GM19463 (cell line): ENCODE results near the gene ACVR2A.
A peak's percentile ranks its signal among the peaks of the same experiment; 100 is the strongest.

ENCODE experiments used
- ATAC-seq: cut with Tn5 transposase; IDR thresholded peaks from one replicate; pipeline ENCODE4 v1.9.1; 2021; ENCODE audit warnings: mild to moderate bottlenecking, moderate library complexity; ENCODE audit not compliant: unreplicated experiment

The ACVR2A gene

DNA sequence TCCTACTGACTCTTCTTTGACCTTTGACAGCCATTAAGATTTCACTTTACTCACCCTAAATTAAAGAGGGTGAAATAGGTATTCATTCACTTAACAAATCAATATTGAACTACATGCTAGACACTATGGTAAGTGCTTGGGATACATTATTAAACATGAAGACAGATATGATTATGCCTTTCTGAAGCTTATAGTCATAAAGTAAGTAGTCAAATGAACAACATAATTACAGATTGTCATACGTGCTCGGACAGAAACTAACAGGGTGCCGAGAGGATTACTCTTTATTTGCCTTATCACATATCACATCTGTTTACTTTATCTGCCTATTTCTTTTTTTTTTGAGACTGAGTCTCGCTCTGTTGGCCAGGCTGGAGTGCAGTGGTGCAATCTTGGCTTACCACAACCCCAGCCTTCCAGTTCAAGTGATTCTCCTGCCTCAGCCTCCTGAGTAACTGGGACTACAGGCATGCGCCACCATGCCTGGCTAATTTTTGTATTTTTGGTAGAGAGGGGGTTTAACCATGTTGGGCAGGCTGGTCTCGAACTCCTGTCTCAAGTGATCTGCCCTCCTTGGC lies 9.8 kb downstream of the ACVR2A start:
- ATAC-seq: no peak

DNA sequence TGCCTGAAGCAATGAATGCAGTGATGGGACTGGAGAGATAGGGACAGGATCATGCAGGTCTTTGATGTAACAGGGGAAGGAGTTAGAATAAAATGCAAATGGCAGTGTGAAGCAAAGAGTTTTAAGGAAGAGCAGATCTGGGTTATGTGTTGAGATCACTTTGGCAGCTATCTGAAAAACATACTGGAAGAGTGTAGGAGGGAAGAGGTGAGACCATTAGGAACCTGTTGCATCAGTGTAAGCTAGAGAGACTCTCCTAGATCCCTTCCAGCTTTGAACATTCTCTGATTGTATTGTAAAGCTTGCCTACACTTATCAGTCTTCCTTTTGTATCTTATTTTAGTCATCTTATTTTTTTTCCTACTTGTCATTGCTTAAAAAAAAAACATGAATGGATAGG lies 10.5 kb downstream of the ACVR2A start:
- no peak for ATAC-seq

DNA sequence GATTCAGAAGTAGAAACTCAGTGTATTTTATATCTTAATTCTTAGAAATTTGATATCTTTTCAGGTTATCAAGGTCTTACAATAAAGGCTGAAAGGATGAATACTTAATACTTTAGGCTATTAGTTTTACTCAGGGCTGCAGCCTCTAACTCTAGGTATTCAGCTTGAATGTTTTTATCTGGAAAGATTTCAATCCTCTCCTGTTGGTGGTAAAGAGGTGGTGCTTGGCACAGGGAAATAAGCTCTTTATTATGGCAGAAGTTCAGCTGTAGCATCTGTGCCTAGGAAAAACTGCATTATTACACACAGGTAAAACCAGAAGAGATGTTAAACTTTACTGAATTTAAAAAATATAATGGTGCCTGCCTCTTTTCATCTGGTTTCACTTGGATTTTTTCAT lies 11.1 kb downstream of the ACVR2A start:
- ATAC-seq: no peak

DNA sequence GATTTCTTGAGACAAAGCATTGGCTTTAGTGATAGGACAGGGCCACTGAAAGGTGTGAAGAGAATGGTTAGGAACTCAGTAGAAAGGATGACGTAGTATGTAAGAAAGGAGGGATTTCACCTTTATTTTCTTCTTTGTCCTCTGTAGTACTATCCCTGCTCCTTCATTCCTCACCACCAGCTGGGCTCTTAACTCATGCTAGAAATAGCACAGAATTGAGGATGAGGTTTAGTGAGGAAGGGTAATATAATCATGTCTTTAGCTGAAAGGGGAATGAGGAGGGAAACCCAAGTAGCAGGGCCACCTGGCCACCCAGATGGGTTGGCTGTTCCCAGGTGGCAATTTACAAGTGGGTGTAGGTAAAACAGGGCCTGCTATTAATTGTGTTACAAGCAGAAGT lies 15.2 kb downstream of the ACVR2A start:
- no peak for ATAC-seq

DNA sequence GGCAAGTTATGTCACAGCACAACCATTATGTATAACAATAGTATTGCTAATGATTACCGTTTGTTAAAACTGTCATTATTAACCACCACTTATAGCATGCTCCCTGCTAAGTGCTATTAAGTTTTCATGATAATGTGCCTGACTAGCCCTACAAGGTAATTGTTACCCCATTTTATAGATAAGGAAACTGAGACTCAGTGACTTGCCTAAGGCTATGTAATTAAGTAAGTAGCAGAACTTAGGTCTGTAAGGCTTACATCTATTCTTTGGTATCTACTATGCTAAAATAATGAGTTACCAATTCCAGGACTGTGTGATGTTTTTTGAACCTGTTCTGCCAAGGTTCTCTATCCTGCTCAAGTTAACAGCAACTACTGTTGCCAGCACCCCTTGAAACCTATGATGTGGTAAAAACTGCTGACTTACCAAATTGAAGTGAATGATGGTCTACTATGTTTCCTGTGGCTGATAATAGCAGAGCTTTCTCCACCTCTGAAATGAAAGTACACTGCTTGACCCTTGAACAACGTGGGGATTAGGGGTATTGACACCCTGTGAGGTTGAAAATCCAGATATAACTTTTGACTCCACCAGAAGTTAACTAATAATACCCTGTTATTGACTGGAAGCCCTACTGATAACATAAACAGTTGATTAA lies 18.2 kb downstream of the ACVR2A start:
- no peak for ATAC-seq

DNA sequence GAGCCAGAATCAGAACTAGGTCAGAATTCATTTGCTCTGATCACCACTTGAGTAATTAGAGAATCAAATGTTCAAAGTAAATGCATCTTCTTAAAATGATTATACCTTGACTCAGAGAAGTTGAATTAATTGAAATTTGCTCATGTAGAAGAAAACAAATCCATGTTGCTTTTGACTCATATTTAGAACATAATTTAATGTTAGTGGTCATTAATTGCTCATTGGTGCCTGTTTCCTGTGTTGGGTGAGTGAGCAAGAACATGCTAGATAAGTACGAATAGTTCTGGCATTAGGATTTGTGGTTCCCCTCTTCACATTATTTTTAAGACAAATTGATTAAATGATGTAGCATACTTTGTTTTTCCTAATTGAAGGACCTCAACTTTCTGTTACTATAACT lies 19.0 kb downstream of the ACVR2A start:
- ATAC-seq: no peak

DNA sequence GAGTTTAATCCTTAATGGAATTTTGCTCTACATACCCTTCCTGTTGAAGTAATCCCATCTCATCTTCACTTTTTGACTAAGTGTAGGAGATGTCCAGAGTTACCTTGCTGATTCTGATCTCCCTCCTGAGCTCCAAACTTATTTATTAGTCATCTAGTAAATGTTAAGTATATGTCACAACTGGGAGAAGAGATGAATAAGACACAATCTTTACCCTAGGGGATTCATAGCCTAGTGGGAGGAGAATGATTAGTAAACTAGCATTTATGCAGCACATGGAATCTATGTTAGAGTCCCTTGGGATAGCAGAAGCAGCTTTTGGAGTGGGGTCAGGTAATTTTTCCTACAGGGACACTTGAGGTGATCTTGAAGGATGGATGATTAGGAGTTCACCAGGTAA lies 20.7 kb downstream of the ACVR2A start:
- ATAC-seq: no peak

DNA sequence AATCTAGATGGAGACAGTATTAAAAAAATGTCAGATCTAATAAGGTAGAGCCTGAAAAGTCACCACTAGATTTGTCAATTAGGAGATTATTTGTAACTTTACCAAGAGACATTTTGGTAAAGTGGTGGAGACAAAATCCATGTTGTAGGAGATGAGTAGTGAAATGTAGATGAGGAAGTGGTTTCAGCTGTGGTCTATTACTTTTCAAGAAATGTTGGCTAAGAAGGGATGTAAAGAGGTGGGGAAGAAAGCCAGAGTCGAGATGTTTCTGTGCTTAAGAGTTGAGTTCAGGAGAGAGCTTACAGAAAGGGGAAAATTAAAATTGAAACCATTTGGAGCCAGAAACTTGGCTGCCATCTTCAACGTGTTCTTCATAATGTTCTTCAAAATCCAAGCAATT lies 22.2 kb downstream of the ACVR2A start:
- ATAC-seq: no peak

DNA sequence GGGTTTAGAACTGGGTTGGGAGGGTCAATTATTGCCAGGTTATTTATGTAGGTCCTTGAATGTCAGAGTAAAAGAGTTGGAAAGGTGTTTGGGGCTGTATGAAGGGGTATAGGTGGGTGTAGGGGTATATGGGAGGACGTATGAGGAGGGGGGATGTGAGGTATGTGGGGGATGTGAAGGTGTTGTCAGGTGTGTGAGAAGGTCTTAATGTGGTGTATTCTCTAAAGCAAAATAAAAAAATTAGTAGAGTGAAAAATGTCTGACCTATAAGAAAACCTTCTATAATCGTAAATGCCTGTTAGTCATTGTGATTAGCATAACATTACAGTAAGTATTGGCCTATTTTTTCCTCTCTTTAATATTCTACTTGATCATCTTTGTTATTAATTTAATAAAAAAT lies 25.1 kb downstream of the ACVR2A start:
- ATAC-seq: no peak

DNA sequence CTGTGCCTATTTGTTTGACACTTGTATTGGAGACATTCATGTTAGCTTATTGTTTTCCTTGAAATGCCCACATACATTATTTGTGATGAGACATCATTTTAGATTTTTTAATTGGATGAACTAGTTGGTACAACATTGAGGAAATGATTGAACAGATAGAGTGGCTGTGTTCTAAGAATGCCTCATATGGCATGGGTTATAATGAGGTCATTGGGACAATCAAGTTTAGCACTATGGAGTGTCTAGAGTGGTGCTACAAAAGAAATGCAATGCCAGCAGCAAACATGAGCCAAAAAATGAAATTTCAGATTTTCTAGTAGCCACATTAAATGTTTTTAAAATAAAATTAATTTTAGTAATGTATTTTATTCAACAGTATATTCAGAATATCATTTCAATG lies 28.1 kb downstream of the ACVR2A start:
- ATAC-seq: no peak

DNA sequence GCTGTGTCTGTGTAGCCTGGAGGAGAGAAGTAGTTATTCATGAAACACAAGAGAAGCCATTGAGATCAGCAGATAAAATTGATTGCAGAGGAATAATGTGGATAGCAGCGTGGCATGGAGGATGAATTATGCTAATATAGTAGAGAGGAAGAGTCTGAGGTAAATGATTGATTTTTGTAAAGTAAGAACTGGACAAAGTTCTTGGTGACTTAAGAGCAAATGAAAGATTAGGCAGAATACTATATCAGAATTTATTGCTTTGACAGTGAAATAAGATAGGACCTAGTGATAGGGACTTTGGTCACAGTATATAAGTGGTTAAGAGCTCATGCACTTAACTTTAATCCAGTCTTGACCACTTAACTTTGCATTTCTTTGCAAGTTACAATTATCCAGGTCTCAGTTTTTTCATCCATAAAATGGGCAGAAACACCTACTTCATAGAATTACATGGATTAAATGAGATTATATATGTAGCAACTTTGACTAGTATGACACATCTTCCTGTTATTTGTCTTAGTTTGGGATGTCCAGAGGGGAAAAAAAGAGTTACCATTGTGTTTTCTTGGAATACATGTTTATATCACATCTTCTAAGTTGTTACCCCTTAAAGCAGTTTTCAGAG lies 29.1 kb downstream of the ACVR2A start:
- no peak for ATAC-seq

DNA sequence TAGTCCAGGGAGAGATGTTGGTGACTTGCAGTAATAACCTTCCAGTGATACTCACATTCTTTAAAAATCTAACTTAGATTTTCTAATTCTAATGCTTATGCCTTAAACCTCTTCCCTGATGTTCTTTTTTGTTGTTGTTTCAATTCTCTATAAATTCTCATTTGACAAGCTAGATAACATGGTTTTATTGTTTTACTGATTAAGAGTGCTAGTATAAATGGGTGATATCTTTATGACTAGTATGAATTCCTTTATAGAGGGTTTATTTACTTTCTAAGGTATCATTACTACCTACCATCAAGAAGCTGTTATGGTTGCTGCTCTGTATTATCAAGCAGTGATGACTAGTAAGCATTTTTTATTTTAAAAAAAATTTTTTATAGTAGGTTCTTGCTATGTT lies 35.0 kb downstream of the ACVR2A start:
- ATAC-seq: no peak

DNA sequence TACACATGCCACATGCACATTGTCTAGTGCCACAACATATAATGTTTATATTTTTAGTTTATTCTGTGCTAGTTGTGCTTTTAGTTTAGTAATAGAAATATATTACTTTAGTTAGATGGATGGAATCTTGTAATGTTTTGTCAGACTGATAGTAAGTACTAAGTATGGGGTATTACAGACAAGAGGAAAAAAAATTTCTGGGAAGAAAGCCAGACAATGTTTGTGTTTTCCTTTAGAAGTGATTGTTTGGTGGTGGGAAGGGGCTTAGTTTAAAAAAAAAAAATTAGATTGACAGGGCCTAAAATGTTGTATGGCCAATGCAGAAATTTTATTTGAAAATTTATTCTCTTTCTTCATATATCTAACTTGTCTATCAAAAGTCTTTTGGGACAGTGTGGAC lies 37.8 kb downstream of the ACVR2A start:
- no peak for ATAC-seq

DNA sequence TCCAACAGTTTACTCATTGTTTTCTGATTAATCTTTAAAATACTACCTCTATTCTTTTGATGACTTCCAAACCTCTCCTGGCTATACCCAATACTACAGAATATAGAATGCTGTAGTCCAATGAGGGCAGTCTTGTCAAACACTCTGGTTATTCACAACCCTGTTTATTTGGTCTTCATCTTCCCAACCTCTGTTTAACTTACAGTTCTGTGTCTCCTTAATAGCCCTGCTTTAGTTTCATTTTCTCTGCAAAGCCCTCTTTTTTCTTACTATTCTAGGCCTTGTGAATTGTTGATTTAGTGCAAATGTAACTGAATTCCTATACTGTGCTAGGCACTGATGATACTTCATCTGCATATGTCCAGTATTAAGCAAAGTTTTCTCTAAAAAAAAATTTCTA lies 40.0 kb downstream of the ACVR2A start:
- no peak for ATAC-seq

DNA sequence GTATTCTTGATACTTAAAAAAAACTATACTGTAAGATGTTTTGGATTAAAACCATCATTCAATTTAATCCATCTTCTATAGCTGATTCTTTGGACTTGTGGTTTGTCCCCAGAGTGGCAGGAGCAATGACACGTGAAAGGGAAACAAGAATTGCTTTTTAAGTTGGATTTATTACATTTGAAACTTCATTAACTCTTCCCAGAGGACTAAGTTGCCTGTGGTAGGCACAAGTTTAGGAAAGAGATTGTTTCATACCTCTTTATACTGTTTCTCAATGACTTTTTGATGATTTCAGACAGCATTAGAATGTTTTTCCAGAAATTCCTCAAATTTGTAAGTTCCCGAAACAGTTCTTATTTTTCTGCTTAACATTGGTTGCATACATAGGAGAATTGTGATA lies 41.3 kb downstream of the ACVR2A start:
- no peak for ATAC-seq

DNA sequence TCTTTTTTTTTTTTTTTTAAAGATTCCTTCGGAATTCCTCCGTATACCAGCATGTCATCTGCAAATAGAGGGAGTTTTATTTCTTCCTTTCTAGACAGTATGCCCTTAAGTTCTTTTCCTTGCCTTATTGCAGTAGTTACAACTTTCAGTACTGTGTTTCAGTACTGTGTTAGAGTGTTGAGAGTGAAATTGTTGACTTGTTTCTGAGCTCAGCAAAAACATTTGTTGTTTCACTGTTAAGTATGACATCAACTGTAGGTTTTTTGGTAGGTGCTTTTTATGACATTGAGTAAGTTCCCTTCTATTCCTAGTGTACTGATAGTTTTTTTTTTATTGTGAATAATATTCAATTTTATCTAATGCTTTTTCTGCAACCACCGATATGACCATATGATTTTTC lies 43.9 kb downstream of the ACVR2A start:
- peak; percentile 57 for ATAC-seq

DNA sequence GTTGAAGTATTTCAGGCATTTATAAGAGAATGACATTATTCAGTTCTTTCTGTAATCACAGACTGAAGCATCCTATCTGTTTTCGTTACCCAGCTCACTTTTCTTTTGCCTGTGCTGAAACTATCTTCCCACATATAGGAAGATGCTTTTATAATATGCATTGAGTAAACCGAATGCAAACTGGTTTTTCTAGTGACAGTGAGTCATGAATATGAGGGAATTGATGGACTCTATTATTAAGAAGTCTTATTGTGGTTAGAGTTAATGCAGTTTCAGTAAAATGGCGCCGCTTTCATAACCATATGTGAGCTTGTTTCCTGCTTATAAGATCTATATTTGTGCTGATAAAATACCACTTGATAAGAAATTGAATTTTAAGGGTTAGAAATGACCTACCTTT lies 59.2 kb downstream of the ACVR2A start:
- ATAC-seq: no peak

DNA sequence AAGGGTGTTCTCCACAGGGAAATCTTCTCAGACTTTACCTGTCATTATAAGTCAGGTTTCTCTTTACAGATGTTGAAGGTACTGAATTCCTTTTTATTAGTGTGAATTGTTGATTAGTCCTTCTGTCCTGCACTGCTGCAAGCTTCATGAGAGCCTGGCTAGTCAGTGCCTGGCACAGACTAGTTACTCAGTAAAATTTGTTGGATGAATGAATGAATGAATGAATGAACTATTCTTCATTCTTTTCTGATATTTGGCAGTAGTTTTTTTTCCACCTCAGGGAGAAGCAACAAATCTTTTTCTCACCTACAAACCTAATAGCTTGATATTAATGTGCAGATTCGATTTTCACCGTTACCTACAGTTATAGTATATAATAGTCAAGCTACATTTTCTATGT lies 64.3 kb downstream of the ACVR2A start:
- no peak for ATAC-seq

DNA sequence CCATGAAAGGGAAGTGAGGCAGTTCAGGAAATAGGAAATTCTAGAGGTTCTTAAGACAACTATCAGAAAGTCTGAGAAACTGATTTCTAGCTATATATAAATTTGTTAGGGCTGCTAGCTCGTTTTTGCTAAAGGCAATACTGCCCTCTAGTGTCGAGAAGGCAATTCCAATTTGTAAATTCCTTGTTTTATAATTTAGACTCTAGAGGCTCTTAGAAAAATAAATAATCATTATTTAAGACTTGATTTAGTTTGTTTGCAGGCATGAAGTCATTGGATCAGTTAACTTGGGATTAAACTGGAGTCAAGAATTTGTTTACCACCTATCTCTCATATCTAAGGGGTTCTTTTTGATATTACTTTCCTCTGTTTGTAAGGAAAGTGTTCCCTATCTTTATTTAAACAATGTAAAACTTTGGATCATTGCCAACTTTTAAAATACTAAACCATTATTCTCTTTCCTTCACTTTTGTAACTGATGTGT lies 66.2 kb downstream of the ACVR2A start:
- ATAC-seq: no peak

DNA sequence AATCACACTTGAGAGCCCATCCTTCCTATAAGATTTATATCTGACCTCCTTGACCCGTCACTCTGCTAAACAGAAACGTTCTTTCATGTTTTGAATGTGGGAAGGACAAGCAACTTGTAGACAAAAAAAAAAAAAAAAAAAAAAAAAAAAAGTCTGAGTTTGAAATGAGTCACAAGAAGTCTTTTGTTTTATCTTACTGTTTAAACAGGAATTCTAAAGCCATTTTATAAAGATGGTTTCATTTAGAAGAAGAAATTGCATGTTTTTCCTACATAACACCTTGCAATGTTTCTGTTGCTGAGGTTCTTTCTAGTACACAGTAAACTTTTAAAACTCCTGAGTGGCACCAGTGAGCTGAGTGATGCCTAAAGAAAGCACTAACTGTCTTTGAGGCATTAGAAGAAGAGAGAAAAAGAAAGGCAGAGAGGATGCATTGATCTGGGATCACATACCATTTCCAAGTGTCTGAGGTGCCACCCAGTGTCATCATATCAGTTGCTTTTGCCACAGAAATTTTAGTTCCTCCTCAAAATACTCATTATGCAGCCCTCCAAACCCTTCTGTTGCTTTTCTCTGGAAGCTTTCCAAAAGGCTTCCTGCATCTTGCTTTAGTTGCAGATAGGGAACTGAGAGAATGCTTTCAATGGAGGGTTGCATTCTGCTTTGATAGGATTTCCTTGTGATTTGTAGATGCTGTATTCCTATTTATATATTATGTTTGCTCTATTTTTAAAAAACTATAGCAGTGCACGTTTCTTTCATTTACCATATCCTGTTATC lies 69.1 kb downstream of the ACVR2A start:
- ATAC-seq: no peak

DNA sequence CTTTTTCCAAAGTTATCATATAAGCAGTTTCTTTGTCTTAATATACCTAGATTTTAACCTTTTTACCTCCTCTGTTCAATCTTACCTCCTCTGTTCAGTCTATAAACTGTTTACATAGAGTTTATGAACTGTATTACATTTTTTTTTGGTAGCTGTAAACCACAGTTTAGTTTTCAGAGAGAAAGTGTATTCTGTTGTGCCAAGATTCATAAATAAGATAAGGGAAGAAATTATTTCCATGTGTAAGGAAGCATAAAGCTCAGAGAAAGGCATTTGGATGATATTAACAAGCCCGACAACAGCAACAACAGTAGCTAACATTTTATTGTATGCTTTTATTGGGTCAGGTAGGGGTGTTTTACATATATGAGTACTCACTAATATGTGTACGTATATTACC lies 71.2 kb downstream of the ACVR2A start:
- ATAC-seq: no peak

DNA sequence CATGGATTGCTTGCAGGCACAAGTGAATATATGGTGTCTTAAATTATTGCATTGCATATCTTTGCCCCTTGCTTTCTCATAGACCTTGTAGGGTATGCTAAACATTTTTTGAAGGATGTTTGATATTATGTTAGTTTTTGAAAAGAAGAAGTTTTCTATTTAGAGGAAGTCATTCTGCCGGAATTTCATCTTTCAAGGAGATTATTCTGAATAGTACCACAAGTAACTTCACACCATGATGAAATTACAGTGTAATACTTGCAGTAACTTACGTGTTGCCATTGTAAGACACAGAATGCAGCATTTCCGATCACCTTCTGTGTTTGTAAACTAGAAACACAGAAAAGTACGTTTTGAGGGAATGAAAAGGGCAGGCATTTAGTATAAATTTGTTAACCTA lies 71.9 kb downstream of the ACVR2A start:
- no peak for ATAC-seq
